GM12878 (cell line): ENCODE data around the gene THADA. TPM values are rescaled to one million over a fixed set of nuclear protein-coding genes. Genes with fewer than 3 reads are reported as not detected.

Source experiments
- ATF2 ChIP-seq: IDR thresholded peaks from 2 replicates; pipeline ENCODE4 v1.6.1; 2012; ENCODE audit warnings: low read length, inconsistent platforms
- ATF7 ChIP-seq: fragments of 450-650 bp; IDR thresholded peaks from 2 replicates; pipeline ENCODE4 v1.6.1; 2016; ENCODE audit warnings: low read depth, mild to moderate bottlenecking
- BMI1 ChIP-seq: fragments of 450-650 bp; IDR thresholded peaks from 2 replicates; pipeline ENCODE4 v1.6.1; 2016; ENCODE audit warnings: mild to moderate bottlenecking, moderate library complexity, borderline replicate concordance
- CBFB ChIP-seq: IDR thresholded peaks from 2 replicates; pipeline ENCODE4 v1.6.1; 2016; ENCODE audit warnings: antibody characterized with exemption, low read depth
- DPF2 ChIP-seq: fragments of 450-650 bp; IDR thresholded peaks from 2 replicates; pipeline ENCODE4 v1.6.1; 2017; ENCODE audit warnings: mild to moderate bottlenecking
- FOS ChIP-seq: IDR thresholded peaks from 3 replicates; pipeline ENCODE4 v1.6.1; 2011; ENCODE audit warnings: borderline replicate concordance; ENCODE audit not compliant: insufficient read length; ENCODE audit errors: extremely low read depth
- IKZF2 ChIP-seq, 2 experiments: fragments of 450-650 bp; IDR thresholded peaks; 2 replicates each; pipeline ENCODE4 v1.6.1; 2017; ENCODE audit warnings: mild to moderate bottlenecking in 2 of 2, moderate library complexity in 2 of 2
- JUNB ChIP-seq: IDR thresholded peaks from 2 replicates; pipeline ENCODE4 v1.6.1; 2016; ENCODE audit warnings: antibody characterized with exemption, mild to moderate bottlenecking
- MTA2 ChIP-seq: fragments of 450-650 bp; IDR thresholded peaks from 2 replicates; pipeline ENCODE4 v1.6.1; 2016; ENCODE audit warnings: low read depth, mild to moderate bottlenecking, moderate library complexity
- NBN ChIP-seq: fragments of 450-650 bp; IDR thresholded peaks from 2 replicates; pipeline ENCODE4 v1.6.1; 2016
- NFIC ChIP-seq: IDR thresholded peaks from 2 replicates; pipeline ENCODE4 v1.6.1; 2012; ENCODE audit warnings: low read depth, mild to moderate bottlenecking, inconsistent platforms, low read length, moderate library complexity
- SIN3A ChIP-seq: IDR thresholded peaks from 2 replicates; pipeline ENCODE4 v1.6.1; 2012; ENCODE audit warnings: low read depth, low read length, improper control_type of control experiment
- SRF ChIP-seq, 2 experiments: IDR thresholded peaks; 2 replicates each; pipeline ENCODE4 v1.6.1; 2011; ENCODE audit warnings: low read depth in 2 of 2, low read length in 2 of 2, mild to moderate bottlenecking in 1 of 2, moderate library complexity in 1 of 2
- TCF7 ChIP-seq: IDR thresholded peaks from 2 replicates; pipeline ENCODE4 v1.6.1; 2014; ENCODE audit warnings: antibody characterized with exemption, borderline replicate concordance
- ZBED1 ChIP-seq: IDR thresholded peaks from 2 replicates; pipeline ENCODE4 v1.6.1; 2016; ENCODE audit warnings: borderline replicate concordance
- ZNF24 ChIP-seq: fragments of 450-650 bp; IDR thresholded peaks from 2 replicates; pipeline ENCODE4 v1.6.1; 2017; ENCODE audit warnings: antibody characterized with exemption, mild to moderate bottlenecking
- polyA plus RNA-seq, 11 experiments: library from polyadenylated mRNA; depleted of rRNA in 4 of 11; unstranded in 6 of 11; stranded (reverse) in 5 of 11; fragments of >200 nt; fragmentation: Nextera tagmentation in 4 of 11; fragmentation: Illumina TruSeq in 1 of 11; extraction: Ambion mirVana in 4 of 11; extraction: Trizol in 1 of 11; gene quantifications; 1 replicate in 1 of 11; 2 replicates in 10 of 11; pipeline versions ENCODE4 v1.2.1 to v1.2.3, GENCODE V29; 2011 to 2016; ENCODE audit warnings: inconsistent platforms in 2 of 11, missing spikeins in 2 of 11, low read depth in 1 of 11
- total RNA-seq, 4 experiments: library from RNA; depleted of rRNA in 3 of 4; stranded (reverse); fragments of >200 nt in 3 of 4; fragmentation: Illumina TruSeq in 1 of 4; extraction: Trizol in 1 of 4; gene quantifications; 2 replicates each; pipeline versions ENCODE4 v1.2.1 to v1.2.3, GENCODE V29; 2013 to 2021
- TF ChIP-seq, protein P1 (sequence below): fragments of 450-650 bp; IDR thresholded peaks from 2 replicates; pipeline ENCODE4 v1.6.1; 2017; ENCODE audit warnings: mild to moderate bottlenecking, low read depth, inconsistent platforms; ENCODE audit not compliant: poor library complexity, severe bottlenecking

Gene THADA
- total and polyA plus RNA-seq, 10 of the 15 experiments (the other 5 are each of a cell fraction or from before 2014, with no cell fraction given), result 14.6 to 33.2 (median 23.2) TPM

DNA sequence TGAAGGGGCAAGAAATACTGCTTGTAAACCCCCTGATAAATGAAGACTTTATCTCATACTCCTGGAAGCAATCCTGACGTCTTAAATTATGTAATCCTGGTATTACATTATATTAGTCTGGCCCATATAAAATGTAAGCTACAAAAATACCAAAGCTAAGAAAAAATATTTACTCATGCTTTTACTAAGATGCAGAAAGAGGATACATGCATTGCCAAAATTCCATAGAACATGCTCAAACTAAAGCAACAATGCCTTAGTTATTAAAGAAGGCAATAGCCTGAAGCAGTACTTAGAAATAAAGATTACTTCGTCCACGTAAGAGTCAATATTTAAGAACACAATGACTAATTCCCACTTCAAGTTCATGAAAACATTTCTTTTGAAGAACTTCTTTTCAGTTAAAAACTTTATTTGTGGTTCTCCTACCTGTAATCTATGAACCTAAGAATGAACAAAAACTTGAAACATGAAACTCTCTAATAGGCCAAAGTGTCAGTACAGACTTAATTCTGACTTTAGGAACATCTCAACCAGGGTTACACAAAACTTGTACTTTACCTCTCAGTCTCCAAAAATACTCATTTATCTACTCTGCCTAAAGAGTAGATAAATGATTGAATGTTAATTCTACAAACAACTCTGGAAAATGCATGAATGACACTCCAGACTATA lies 117.3 kb downstream of the THADA start (continued):
- TF ChIP-seq FOS (no peak), IKZF2 (IDR thresholded peaks at IDR 0.05) (peak in 1 of 2 experiments; percentile 44; a peak in 2 of 4 replicates), NFIC (peak; percentile 71), MTA2 (peak; percentile 89), SRF (IDR thresholded peaks at IDR 0.05; ENCODE audit: low read depth in 2 of 2, low read length in 2 of 2) (no peak), CBFB (no peak), BMI1 (no peak), NBN (0 out of 2 replicates have a peak, but pooled peaks have one; percentile 40), SIN3A (no peak), ZBED1 (no peak), DPF2 (0 out of 2 replicates have a peak, but pooled peaks have one; percentile 31), ATF7 (peak; percentile 49; the same call in 1 of the 2 replicates), TCF7 (peak; percentile 62; the same call in 1 of the 2 replicates), ZNF24 (peak; percentile 80), ATF2 (peak; percentile 51; the same call in 1 of the 2 replicates), JUNB (peak; percentile 71)
- TF ChIP-seq, protein P1, sequence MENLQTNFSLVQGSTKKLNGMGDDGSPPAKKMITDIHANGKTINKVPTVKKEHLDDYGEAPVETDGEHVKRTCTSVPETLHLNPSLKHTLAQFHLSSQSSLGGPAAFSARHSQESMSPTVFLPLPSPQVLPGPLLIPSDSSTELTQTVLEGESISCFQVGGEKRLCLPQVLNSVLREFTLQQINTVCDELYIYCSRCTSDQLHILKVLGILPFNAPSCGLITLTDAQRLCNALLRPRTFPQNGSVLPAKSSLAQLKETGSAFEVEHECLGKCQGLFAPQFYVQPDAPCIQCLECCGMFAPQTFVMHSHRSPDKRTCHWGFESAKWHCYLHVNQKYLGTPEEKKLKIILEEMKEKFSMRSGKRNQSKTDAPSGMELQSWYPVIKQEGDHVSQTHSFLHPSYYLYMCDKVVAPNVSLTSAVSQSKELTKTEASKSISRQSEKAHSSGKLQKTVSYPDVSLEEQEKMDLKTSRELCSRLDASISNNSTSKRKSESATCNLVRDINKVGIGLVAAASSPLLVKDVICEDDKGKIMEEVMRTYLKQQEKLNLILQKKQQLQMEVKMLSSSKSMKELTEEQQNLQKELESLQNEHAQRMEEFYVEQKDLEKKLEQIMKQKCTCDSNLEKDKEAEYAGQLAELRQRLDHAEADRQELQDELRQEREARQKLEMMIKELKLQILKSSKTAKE, result peak; percentile 50
- TF ChIP-seq, all 136 proteins: peak for 16
